ENCODE data around the gene GLRA2.
"Not testable (repeated sequence)": the region's sequence is repeated elsewhere in the genome, so short reads cannot be mapped to it uniquely, and the experiment has no call there.

GLRA2 gene

DNA sequence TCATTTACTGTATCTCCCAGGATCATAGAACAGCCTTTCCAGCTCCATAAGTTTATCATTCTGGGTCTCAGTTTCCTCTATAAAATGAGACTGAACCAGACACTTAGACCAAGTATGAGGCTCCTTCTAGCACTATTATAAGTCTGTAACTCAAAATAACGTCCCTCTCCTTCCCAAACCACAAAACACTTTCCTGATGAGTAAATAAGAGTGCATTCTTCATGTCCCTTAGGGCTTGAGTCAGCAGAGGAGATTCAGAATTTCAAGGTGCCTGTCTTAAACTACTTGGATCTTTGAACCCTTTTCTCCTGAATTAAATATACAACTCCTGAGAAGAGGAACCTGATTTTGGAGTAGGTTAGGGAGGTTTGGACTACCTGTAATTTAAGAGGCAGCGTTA, 62.6 kb downstream of the GLRA2 start:
- peak; percentile 70 for DNase-seq

DNA sequence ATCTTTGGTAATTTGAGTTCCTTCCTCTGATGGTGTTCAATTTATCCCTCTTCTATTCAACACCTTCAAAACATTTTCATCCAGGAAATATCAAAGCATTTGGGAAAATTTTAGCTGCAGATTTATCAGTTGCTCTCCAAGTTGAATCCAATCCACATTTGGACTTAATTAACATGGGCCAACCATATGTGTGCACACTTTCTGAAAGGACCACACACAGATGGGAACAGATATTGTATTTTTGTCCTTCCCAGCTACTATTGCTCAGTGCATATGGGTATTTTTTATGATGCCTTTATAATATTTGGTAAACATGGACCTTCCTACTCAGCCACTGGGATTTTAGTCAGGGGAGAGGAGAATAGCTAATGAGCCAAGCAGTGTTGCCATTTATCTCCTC, 65.2 kb downstream of the GLRA2 start:
- DNase-seq, result peak; percentile 38

- peak; percentile 36 for DNase-seq
Observed at GRCh38 chrX:14598330-14598729, 69.0 kb downstream of the GLRA2 start.

GRCh38 chrX:14607446-14607985, 78.2 kb downstream of the GLRA2 start:
- DNase-seq, result no peak

DNA sequence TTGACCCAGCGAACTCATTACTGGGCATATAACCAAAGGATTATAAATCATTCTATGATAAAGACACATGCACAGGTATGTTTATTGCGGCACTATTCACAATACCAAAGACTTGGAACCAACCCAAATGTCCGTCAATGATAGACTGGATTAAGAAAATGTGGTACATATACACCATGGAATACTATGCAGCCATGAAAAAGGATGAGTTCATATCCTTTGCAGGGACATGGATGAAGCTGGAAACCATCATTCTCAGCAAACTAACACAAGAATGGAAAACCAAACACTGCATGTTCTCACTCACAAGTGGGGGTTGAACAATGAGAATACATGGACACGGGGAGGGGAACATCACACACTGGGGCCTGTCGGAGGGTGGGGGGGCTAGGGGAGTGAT, 83.1 kb downstream of the GLRA2 start:
- not testable (repeated sequence) for DNase-seq

DNA sequence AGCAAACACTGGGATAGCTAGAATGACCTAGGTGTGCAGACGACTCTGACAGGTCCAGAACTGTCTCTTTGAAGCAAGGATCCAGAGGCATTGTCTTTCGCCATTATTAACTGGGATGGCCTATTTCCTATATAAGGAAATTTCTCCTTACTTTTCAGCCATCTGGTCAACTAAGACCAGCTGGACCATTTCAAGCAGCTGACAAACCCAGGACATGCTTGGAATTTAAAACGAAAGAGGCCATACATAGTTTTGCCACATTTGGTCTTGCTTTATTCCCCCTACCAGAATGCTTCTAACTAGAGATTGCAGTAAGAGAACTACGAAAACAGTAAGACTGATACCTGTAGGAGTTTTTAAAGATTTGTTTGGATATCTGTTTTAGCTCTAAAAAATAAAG, 87.0 kb downstream of the GLRA2 start:
- DNase-seq, result peak; percentile 69

GRCh38 chrX:14616836-14617235, 87.5 kb downstream of the GLRA2 start:
- DNase-seq, result peak; percentile 87

DNA sequence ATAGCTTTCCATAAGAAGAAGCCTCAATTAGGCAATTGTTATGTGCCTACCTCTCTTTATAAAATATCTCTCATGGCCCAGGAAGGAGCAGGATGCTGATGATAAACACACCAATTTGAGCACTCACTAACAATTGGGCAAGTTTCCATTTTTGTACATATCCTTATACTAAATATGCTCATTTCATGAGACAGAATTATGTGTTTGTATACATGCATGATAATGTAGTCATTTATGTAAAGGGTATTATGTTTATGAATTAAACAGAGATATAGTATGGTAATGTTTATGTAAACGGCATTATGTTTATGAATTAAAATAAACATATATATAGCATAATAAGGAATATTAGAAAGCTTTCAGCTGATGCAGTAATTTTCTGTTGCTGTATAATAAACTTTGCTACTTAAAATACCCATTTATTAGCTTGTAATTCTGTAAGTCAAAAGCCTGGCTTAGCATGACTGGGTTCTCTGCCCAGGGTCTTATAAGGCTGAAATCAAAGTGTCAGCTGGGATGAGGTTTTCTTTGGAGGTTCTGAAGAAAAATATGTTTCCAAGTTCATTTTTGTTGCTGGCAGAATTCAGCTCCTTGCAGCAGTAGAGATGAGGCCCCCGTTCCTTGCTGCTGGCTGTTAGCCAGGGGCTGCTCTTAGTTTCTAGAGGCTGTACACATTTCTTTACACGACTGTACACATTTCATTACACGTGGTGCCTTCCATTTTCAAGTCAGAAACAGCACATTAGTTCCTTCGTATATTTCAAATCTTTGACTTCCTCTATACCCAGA, 89.0 kb downstream of the GLRA2 start:
- peak; percentile 9 for DNase-seq

GRCh38 chrX:14630733-14631132, 101.4 kb downstream of the GLRA2 start:
- no peak for DNase-seq

DNA sequence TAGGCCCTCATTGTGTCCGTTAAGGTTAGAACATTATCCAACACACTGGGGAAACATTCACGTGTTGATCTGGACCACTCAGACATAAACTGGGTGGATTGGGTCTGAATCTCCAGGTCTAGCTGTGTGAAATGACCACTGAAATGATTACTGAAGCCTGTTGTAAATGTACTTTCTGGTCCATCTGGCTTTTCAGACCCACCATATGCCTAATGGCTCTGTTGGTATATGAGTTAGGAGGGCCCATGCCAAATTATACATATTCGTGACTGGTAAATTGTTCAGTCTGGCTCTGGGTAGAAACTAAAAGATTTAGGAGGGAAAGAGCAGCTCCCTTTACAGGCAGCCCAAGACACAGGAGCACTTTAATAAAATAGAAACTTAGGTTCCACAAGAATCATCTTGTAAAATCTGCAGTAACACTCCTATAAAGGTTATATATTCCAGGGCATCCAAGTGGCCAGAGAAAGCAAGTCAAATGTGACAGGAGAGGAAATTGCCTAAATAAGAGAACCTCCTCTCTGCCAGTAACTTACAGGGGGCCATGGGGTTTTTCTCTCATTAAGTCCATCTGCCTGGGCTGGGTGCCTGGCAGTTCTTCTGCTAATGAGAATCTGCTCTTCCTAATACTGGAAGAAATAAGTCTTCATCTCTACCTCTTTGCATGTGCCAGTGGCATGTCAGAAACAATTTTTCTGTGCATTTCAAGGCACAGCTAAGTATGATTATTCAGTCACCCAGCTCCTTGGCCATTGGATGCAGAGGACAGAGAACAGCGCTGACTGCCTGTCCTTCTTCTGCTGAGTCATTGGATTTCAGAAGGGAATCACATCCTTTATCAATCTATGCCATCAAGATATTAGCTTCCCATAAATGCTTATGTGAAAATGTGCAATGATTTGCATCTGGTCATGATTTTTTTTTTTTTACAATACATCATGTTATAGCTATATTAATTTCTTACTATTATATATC, 112.6 kb downstream of the GLRA2 start:
- DNase-seq, result no peak

DNA sequence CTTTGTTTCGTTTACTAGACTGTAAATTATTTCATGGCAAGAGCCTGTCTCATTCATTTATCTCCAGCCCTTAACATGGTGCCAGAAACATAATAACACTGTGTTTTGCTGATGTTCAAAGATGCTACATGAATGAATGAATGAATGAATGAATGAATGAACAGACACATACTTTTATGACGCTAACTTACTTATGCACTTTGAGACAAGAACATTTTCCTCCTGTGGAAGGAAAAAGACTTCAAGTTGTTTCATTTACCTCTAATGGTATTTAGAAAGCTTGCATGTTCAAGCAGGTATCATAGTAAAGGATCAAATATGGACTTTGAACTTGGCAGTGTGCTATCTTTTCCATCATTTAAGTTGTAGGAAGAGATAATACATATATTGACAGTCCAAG, 131.6 kb downstream of the GLRA2 start:
- no peak for DNase-seq

GRCh38 chrX:14670819-14671218, 141.5 kb downstream of the GLRA2 start:
- DNase-seq, result no peak

DNA sequence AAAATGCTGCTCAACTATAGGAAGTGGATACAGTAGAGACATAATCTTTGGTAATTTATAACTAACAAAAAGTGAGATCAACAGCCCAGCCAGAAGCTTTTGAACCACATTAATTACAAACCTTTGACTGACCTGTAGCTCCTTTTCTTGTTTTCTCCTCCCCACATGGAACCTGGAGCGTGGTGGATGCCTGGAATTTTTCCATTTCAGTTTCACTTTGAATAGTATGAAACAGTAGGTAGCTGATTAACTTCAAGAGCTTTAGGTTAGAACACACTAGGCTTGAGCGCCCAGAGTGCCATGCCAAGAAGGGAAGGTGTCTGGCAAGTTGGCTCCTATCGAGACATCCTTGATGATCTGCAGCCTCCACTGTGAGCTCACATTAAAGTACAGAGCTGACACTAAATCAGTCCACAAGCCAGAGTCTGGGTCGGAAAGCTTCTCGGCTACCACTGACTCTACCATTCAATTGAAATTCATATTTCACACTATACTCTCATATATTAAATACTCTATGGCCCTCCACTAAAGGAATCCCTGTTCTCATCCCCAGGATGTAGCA, 143.4 kb downstream of the GLRA2 start:
- DNase-seq, result no peak

GRCh38 chrX:14673236-14673635, 143.9 kb downstream of the GLRA2 start:
- DNase-seq, result no peak

DNA sequence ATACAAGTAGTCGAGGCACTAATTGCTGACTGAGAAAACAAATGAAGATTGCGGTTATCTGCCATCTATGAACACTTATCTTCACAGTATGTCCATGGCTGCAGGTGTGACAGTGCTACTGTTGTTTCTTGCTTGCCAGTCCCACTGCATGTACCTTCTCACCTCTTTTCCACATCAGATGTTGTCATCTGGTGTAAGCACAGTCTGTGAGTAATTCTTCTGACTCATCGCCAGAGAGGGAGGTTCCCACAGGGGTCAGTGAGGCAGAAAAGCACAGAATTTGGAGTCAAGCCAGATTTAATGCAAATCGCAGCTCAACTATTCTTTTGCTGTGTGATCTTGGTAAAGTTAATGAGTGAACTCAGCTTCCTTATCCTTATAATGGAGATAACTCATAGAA, 144.4 kb downstream of the GLRA2 start:
- DNase-seq, result peak; percentile 87

DNA sequence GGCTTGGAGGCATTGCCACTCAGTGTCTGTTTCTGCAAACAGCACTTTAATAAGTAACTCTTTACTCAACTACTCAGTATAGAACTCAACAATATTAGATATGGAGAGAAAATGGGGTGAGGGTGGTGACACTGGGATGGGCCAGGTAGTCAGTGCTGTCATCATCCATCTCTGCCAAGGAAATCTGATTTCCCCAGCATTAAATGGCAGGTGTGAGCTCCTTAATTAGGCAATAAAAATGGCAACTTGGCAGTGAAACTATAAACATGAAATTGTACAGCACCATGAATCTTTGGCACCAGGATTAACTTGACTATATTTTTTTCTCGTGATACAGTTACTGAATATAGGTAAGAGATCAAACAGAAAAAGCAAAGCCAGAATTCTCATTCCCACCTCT, 146.2 kb downstream of the GLRA2 start:
- no peak for DNase-seq

DNA sequence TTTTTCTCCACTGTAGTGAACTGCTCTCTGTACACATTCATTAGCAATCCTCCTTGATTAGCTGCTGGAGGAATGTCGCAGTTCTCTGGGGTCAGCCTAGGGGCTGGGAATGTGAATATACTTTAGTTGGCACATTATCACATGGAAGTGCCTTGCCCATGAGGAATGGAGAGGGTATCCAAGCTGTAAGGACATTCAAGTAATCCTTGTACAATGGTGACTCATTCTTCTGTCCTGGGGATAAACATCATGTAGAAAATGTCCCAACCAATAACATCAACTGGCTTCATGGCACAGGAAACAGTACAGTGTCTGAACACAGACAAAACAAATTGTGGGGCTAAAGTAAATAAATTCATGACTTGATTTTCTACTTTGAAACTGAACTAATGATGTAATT, 147.1 kb downstream of the GLRA2 start:
- no peak for DNase-seq

DNA sequence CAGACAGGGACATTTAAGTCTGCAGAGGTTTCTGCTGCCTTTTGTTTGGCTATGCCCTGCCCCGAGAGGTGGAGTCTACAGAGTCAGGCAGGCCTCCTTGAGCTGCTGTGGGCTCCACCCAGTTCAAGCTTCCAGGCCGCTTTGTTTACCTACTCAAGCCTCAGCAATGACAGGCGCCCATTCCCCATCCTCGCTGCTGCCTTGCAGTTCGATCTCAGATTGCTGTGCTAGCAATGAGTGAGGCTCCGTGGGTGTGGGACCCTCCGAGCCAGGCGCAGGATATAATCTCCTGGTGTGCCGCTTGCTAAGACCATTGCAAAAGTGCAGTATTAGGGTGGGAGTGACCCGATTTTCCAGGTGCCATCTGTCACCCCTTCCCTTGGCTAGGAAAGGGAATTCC, 159.0 kb downstream of the GLRA2 start:
- not testable (repeated sequence) for DNase-seq

DNA sequence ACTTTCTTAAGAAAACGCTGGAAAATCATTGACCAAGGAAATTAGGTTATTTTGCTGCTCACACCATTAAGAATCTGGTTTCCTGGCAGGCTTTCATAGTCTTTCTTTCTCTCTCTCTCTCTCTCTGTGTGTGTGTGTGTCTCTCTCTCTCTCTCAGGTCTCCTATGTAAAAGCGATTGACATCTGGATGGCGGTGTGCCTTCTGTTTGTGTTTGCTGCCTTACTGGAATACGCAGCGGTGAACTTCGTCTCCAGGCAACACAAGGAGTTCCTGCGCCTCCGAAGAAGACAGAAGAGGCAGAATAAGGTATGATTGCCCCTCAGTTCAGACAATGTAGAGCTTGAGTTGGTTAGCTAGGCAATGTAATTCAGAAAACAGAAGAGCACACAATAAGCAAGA, 161.2 kb downstream of the GLRA2 start:
- no peak for DNase-seq

- peak; percentile 74 for DNase-seq
Observed at GRCh38 chrX:14694611-14695010, 165.3 kb downstream of the GLRA2 start.

GRCh38 chrX:14697451-14697850, 168.1 kb downstream of the GLRA2 start:
- DNase-seq, result no peak

GRCh38 chrX:14698790-14699189, 169.5 kb downstream of the GLRA2 start:
- no peak for DNase-seq

- no peak for DNase-seq
Observed at GRCh38 chrX:14700982-14701381, 171.6 kb downstream of the GLRA2 start.

All from fibroblast of skin of abdomen (primary cell).